Daoy (cell line): ENCODE measurements around the gene TFF3. TPM values are rescaled to one million over a fixed set of nuclear protein-coding genes. Genes with fewer than 3 reads are reported as not detected.
A peak's percentile ranks its signal among the peaks of the same experiment; 100 is the strongest.
"Not testable (repeated sequence)": the region's sequence is repeated elsewhere in the genome, so short reads cannot be mapped to it uniquely, and the experiment has no call there.

Experiments used
- DNase-seq: peaks from one replicate; pipeline ENCODE4 v3.0.0-alpha.2; 2015; ENCODE audit warnings: low read depth
- total RNA-seq: library from RNA; depleted of rRNA; stranded (reverse); fragments of >200 nt; shearing (Covaris generic); gene quantifications from 2 replicates; pipeline ENCODE4 v1.2.3, GENCODE V29; 2014

Gene TFF3
- total RNA-seq, 1 experiment from 2014 or later = 3.4 TPM

GRCh38 chr21:42304556-42305454 is 10.4 kb downstream of the TFF3 start:
- no peak for DNase-seq

GRCh38 chr21:42303443-42303842 is 11.8 kb downstream of the TFF3 start:
- DNase-seq = no peak

- no peak for DNase-seq
These were observed 12.4 kb downstream of the TFF3 start for GRCh38 chr21:42302794-42303193.

GRCh38 chr21:42302076-42302650 is 13.0 kb downstream of the TFF3 start:
- no peak for DNase-seq

- DNase-seq = no peak
These were observed 13.7 kb downstream of the TFF3 start for GRCh38 chr21:42301371-42302075.

GRCh38 chr21:42300956-42301355 is 14.3 kb downstream of the TFF3 start:
- DNase-seq = no peak

GRCh38 chr21:42300045-42300583 is 15.1 kb downstream of the TFF3 start:
- DNase-seq = no peak

- DNase-seq = peak; percentile 72
These were observed 15.7 kb downstream of the TFF3 start for GRCh38 chr21:42299324-42300044.

GRCh38 chr21:42298657-42299056 is 16.6 kb downstream of the TFF3 start:
- DNase-seq = no peak

- DNase-seq = no peak
These were observed 17.0 kb downstream of the TFF3 start for GRCh38 chr21:42298237-42298636.

- DNase-seq = no peak
These were observed 17.8 kb downstream of the TFF3 start for GRCh38 chr21:42297377-42297776.

- DNase-seq = no peak
These were observed 18.7 kb downstream of the TFF3 start for GRCh38 chr21:42296501-42296900.

- no peak for DNase-seq
These were observed 19.4 kb downstream of the TFF3 start for GRCh38 chr21:42295845-42296244.

- no peak for DNase-seq
These were observed 20.8 kb downstream of the TFF3 start for GRCh38 chr21:42294273-42294880.

GRCh38 chr21:42293649-42294272 is 21.4 kb downstream of the TFF3 start:
- DNase-seq = no peak

GRCh38 chr21:42292563-42293142 is 22.6 kb downstream of the TFF3 start:
- DNase-seq = not testable (repeated sequence)

- no peak for DNase-seq
These were observed 23.3 kb downstream of the TFF3 start for GRCh38 chr21:42291751-42292562.

GRCh38 chr21:42291003-42291750 is 24.0 kb downstream of the TFF3 start:
- DNase-seq = no peak

- no peak for DNase-seq
These were observed 24.7 kb downstream of the TFF3 start for GRCh38 chr21:42290505-42290904.
